Liver (tissue), 9 donors: ENCODE measurements around the gene NRROS. TPM values are rescaled to one million over a fixed set of nuclear protein-coding genes. Genes with fewer than 3 reads are reported as not detected.

Experiments
- DNase-seq: peaks from one replicate; pipeline ENCODE4 v3.0.0-alpha.2; 2017; ENCODE audit warnings: low spot score
- H3K27ac ChIP-seq, 2 donors: one replicate each; pipeline ENCODE4 v1.7.0; 2013; ENCODE audit warnings: inconsistent platforms in 2 of 2, low read length in 2 of 2, control low read depth in 1 of 2, low read depth in 1 of 2, mild to moderate bottlenecking in 1 of 2
- H3K27me3 ChIP-seq, 4 donors: one replicate each; pipeline versions ENCODE4 v1.6.1 to v1.7.0; 2013; ENCODE audit warnings: low read length in 3 of 4, inconsistent platforms in 1 of 4, mild to moderate bottlenecking in 1 of 4, moderate library complexity in 1 of 4; ENCODE audit not compliant: control insufficient read depth in 4 of 4, insufficient read depth in 4 of 4
- H3K36me3 ChIP-seq, 4 donors: one replicate each; pipeline versions ENCODE4 v1.6.1 to v1.7.0; 2013; ENCODE audit warnings: low read length in 3 of 4, mild to moderate bottlenecking in 3 of 4, low read depth in 1 of 4, moderate library complexity in 1 of 4; ENCODE audit not compliant: control insufficient read depth in 4 of 4, insufficient read depth in 3 of 4
- H3K4me1 ChIP-seq, 4 donors: one replicate each; pipeline versions ENCODE4 v1.6.1 to v1.7.0; 2013; ENCODE audit warnings: low read length in 3 of 4, mild to moderate bottlenecking in 3 of 4, moderate library complexity in 1 of 4; ENCODE audit not compliant: control insufficient read depth in 4 of 4, insufficient read depth in 4 of 4
- H3K4me3 ChIP-seq, 3 donors: one replicate each; pipeline versions ENCODE4 v1.6.1 to v1.7.0; 2013; ENCODE audit warnings: low read length in 3 of 3, control low read depth in 1 of 3, low read depth in 1 of 3, mild to moderate bottlenecking in 1 of 3
- H3K9ac ChIP-seq, 2 donors: one replicate each; pipeline ENCODE4 v1.7.0; 2013; ENCODE audit warnings: low read length in 2 of 2, mild to moderate bottlenecking in 2 of 2, moderate library complexity in 2 of 2, control low read depth in 1 of 2, low read depth in 1 of 2
- H3K9me3 ChIP-seq, 4 donors: one replicate each; pipeline versions ENCODE4 v1.6.1 to v1.7.0; 2013; ENCODE audit warnings: low read length in 3 of 4; ENCODE audit not compliant: control insufficient read depth in 4 of 4
- ATF3 ChIP-seq: IDR thresholded peaks from 2 replicates; pipeline ENCODE4 v1.6.1; 2016; ENCODE audit warnings: antibody characterized with exemption
- CTCF ChIP-seq: fragments of 150-350 bp; IDR thresholded peaks from 2 replicates; pipeline ENCODE4 v1.5.1; 2017; ENCODE audit warnings: improper control_type of control experiment, low read depth, low read length; ENCODE audit not compliant: missing input control
- EGR1 ChIP-seq, 2 donors: IDR thresholded peaks; 2 replicates each; pipeline ENCODE4 v1.6.1; 2016 to 2018; ENCODE audit warnings: antibody characterized with exemption in 2 of 2, low read depth in 2 of 2
- FOXA1 ChIP-seq: IDR thresholded peaks from 2 replicates; pipeline ENCODE4 v1.6.1; 2016; ENCODE audit warnings: antibody characterized with exemption
- FOXA2 ChIP-seq: IDR thresholded peaks from 2 replicates; pipeline ENCODE4 v1.6.1; 2016; ENCODE audit warnings: antibody characterized with exemption
- GABPA ChIP-seq, 2 donors: IDR thresholded peaks in 1 of 2; conservative IDR thresholded peaks in 1 of 2; 2 replicates each; pipeline ENCODE4 v1.6.1; 2016; ENCODE audit warnings: antibody characterized with exemption in 2 of 2, mild to moderate bottlenecking in 1 of 2, moderate library complexity in 1 of 2
- HNF4A ChIP-seq, 2 donors: conservative IDR thresholded peaks; 2 replicates each; pipeline ENCODE4 v1.6.1; 2016; ENCODE audit warnings: antibody characterized with exemption in 2 of 2, mild to moderate bottlenecking in 2 of 2
- HNF4G ChIP-seq: IDR thresholded peaks from 2 replicates; pipeline ENCODE4 v1.6.1; 2016; ENCODE audit warnings: antibody characterized with exemption
- JUND ChIP-seq, 2 donors: IDR thresholded peaks; 2 replicates each; pipeline ENCODE4 v1.6.1; 2016; ENCODE audit warnings: antibody characterized with exemption in 2 of 2
- MAX ChIP-seq: IDR thresholded peaks from 2 replicates; pipeline ENCODE4 v1.6.1; 2016; ENCODE audit warnings: antibody characterized with exemption
- NR2F2 ChIP-seq: IDR thresholded peaks from 2 replicates; pipeline ENCODE4 v1.6.1; 2016; ENCODE audit warnings: antibody characterized with exemption
- RAD21 ChIP-seq, 2 donors: IDR thresholded peaks; 2 replicates each; pipeline ENCODE4 v1.6.1; 2016; ENCODE audit warnings: antibody characterized with exemption in 2 of 2, mild to moderate bottlenecking in 2 of 2
- REST ChIP-seq: IDR thresholded peaks from 2 replicates; pipeline ENCODE4 v1.6.1; 2016; ENCODE audit warnings: antibody characterized with exemption, mild to moderate bottlenecking
- RXRA ChIP-seq, 2 donors: IDR thresholded peaks; 2 replicates each; pipeline ENCODE4 v1.6.1; 2017 to 2018; ENCODE audit warnings: antibody characterized with exemption in 2 of 2, mild to moderate bottlenecking in 1 of 2
- SP1 ChIP-seq: IDR thresholded peaks from 2 replicates; pipeline ENCODE4 v1.6.1; 2018; ENCODE audit warnings: antibody characterized with exemption, mild to moderate bottlenecking
- TAF1 ChIP-seq: conservative IDR thresholded peaks from 2 replicates; pipeline ENCODE4 v1.6.1; 2016; ENCODE audit warnings: antibody characterized with exemption, mild to moderate bottlenecking
- YY1 ChIP-seq: IDR thresholded peaks from 2 replicates; pipeline ENCODE4 v1.6.1; 2016; ENCODE audit warnings: antibody characterized with exemption, mild to moderate bottlenecking
- ZBTB33 ChIP-seq: IDR thresholded peaks from 2 replicates; pipeline ENCODE4 v1.6.1; 2016; ENCODE audit warnings: antibody characterized with exemption
- WGBS: extraction: QIAGEN DNeasy Blood & Tissue Kit; methylation state at CpG from one replicate; pipeline ENCODE4 v1.1.7; 2013; 5-methylcytosine and 5-hydroxymethylcytosine counted together
- polyA plus RNA-seq, 2 donors: library from polyadenylated mRNA; stranded (reverse) in 1 of 2; unstranded in 1 of 2; fragments of 200-250 nt in 1 of 2; fragments of >200 nt in 1 of 2; fragmentation: Nextera tagmentation in 1 of 2; extraction: Ambion mirVana in 1 of 2; gene quantifications; one replicate each; pipeline versions ENCODE4 v1.2.1 to v1.2.3, GENCODE V29; 2013 to 2015
- total RNA-seq, 2 donors: library from RNA; depleted of rRNA; stranded (reverse); fragments of >200 nt; gene quantifications; one replicate each; pipeline ENCODE4 v1.2.3, GENCODE V29; 2014
- donor health status: healthy.
- donor health status: healthy.
- donor health status: healthy.
- donor health status: healthy.
- donor health status: healthy.

The NRROS gene
- total and polyA plus RNA-seq, 4 donors = 0.82 to 9.2 (median 3.0) TPM

GRCh38 chr3:196661400-196661799 is 21.9 kb downstream of the NRROS start:
- Histone ChIP-seq H3K36me3 (no peaks in the 10 kb centered on the region), H3K27ac (no peak overlapping the region), H3K4me3 (no peak overlapping the region), H3K9me3 (no peaks in the 10 kb centered on the region), H3K9ac (no peak overlapping the region), H3K27me3 (no peaks in the 10 kb centered on the region), H3K4me1 (no peaks in the 10 kb centered on the region)
- TF ChIP-seq NR2F2 (no peak), REST (no peak), FOXA2 (no peak), GABPA (IDR thresholded peaks at IDR 0.05 in 1 of 2, conservative IDR thresholded peaks at IDR 0.05 in 1 of 2) (no peak), ZBTB33 (no peak), EGR1 (IDR thresholded peaks at IDR 0.05; ENCODE audit: low read depth in 2 of 2) (no peak), SP1 (no peak), RAD21 (IDR thresholded peaks at IDR 0.05) (no peak), FOXA1 (no peak), HNF4A (conservative IDR thresholded peaks at IDR 0.05) (no peak), ATF3 (no peak), CTCF (no peak), YY1 (no peak), HNF4G (no peak), TAF1 (no peak), RXRA (IDR thresholded peaks at IDR 0.05) (no peak), JUND (IDR thresholded peaks at IDR 0.05) (no peak), MAX (no peak)
- 75% methylated on average over 16 of the region's 16 CpGs for WGBS
- DNase-seq = no peak
